ENCODE data around the gene KPNA3.
A peak's percentile ranks its signal among the peaks of the same experiment; 100 is the strongest.

KPNA3 gene

GRCh38 chr13:49676581-49677298 lies 115.7 kb downstream of the KPNA3 start:
- DNase-seq, result no peak

- DNase-seq, result no peak
Measured at GRCh38 chr13:49670828-49671227, 121.7 kb downstream of the KPNA3 start.

GRCh38 chr13:49669735-49670309 lies 122.7 kb downstream of the KPNA3 start:
- peak; percentile 64 for DNase-seq

GRCh38 chr13:49667773-49668172 lies 124.7 kb downstream of the KPNA3 start:
- no peak for DNase-seq

GRCh38 chr13:49664606-49665005 lies 127.9 kb downstream of the KPNA3 start:
- no peak for DNase-seq

- no peak for DNase-seq
Measured at GRCh38 chr13:49657241-49657641, 135.2 kb downstream of the KPNA3 start.

- DNase-seq, result no peak
Measured at GRCh38 chr13:49655906-49656305, 136.6 kb downstream of the KPNA3 start.

- no peak for DNase-seq
Measured at GRCh38 chr13:49654011-49654410, 138.5 kb downstream of the KPNA3 start.

GRCh38 chr13:49653478-49653877 lies 139.0 kb downstream of the KPNA3 start:
- DNase-seq, result no peak

- no peak for DNase-seq
Measured at GRCh38 chr13:49652355-49653305, 139.9 kb downstream of the KPNA3 start.

GRCh38 chr13:49651570-49652354 lies 140.7 kb downstream of the KPNA3 start:
- no peak for DNase-seq

GRCh38 chr13:49649963-49650312 lies 142.5 kb downstream of the KPNA3 start:
- no peak for DNase-seq

Data from right forelimb (tissue), 1 donor.